ENCODE measurements around the gene LRRC26. TPM values are rescaled to one million over a fixed set of nuclear protein-coding genes. Genes with fewer than 3 reads are reported as not detected.

The LRRC26 gene
- total RNA-seq, 1 experiment from 2014 or later = not detected

DNA sequence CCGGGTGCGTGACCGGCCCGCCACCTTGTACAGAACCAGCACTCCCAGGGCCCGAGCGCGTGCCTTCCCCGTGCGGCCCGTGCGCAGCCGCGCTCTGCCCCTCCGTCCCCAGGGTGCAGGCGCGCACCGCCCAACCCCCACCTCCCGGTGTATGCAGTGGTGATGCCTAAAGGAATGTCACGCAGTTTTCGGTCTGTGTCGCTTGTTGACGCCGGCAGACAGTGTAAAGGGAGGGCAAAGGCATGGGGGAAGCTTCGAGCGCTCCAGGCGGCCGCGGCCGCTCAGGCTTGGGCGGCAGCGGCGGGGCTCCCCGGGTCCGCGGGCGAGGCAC, 1.3 kb downstream of the LRRC26 start:
- no peak for DNase-seq (ENCODE audit: low read depth)

DNA sequence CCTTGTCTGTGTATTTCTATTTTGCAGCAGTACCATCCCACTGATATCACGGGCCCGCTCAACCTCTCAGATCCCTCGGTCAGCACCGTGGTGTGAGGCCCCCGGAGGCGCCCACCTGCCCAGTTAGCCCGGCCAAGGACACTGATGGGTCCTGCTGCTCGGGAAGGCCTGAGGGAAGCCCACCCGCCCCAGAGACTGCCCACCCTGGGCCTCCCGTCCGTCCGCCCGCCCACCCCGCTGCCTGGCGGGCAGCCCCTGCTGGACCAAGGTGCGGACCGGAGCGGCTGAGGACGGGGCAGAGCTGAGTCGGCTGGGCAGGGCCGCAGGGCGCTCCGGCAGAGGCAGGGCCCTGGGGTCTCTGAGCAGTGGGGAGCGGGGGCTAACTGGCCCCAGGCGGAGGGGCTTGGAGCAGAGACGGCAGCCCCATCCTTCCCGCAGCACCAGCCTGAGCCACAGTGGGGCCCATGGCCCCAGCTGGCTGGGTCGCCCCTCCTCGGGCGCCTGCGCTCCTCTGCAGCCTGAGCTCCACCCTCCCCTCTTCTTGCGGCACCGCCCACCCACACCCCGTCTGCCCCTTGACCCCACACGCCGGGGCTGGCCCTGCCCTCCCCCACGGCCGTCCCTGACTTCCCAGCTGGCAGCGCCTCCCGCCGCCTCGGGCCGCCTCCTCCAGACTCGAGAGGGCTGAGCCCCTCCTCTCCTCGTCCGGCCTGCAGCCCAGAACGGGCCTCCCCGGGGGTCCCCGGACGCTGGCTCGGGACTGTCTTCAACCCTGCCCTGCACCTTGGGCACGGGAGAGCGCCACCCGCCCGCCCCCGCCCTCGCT, 1.9 kb downstream of the LRRC26 start:
- DNase-seq (ENCODE audit: low read depth) = no peak

GRCh38 chr9:137167277-137167746, 2.5 kb downstream of the LRRC26 start:
- DNase-seq (ENCODE audit: low read depth) = no peak

DNA sequence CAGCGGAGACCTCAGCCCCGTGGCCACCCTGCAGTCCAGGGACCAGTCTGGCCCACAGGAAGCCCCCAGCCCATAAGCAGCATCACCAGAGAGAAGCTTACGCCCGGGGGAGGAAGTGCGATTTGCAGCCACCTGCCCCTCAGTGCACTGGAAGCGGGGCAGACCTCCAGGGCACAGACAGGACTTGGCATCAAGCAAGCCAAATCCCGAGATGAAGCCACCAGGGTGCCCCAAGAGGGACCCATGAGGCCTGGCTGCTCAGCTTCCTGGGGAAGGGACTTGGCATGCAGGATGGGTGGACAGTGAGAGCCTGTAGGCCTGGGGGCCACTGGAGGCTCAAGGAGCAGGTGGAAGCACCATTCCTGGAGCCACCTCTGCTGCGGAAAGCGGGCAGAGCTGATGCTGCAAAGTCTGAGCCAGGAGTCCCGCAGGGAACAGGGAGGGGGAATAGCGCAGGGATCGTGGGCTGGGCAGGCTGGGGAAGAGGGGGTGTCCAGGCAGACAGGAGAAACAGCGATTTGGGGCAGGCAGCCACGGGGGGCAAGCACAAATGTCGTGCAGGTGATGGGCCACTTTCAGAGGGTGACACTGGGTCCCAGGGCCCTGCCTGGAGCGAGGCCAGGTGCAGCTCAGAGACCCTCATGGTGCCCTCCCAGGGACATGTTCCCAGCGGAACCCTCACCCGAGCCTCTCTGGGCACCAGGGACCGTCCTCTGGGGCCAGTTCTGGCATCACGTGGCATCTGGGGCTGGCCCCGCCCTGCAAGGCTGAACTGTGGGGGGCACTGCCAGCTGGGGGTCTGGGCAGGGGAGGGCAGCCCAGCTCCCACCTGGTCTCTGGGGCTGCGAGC, 3.2 kb downstream of the LRRC26 start:
- DNase-seq (ENCODE audit: low read depth) = no peak

- no peak for DNase-seq (ENCODE audit: low read depth)
These were observed 4.5 kb downstream of the LRRC26 start for GRCh38 chr9:137165250-137165836.

DNA sequence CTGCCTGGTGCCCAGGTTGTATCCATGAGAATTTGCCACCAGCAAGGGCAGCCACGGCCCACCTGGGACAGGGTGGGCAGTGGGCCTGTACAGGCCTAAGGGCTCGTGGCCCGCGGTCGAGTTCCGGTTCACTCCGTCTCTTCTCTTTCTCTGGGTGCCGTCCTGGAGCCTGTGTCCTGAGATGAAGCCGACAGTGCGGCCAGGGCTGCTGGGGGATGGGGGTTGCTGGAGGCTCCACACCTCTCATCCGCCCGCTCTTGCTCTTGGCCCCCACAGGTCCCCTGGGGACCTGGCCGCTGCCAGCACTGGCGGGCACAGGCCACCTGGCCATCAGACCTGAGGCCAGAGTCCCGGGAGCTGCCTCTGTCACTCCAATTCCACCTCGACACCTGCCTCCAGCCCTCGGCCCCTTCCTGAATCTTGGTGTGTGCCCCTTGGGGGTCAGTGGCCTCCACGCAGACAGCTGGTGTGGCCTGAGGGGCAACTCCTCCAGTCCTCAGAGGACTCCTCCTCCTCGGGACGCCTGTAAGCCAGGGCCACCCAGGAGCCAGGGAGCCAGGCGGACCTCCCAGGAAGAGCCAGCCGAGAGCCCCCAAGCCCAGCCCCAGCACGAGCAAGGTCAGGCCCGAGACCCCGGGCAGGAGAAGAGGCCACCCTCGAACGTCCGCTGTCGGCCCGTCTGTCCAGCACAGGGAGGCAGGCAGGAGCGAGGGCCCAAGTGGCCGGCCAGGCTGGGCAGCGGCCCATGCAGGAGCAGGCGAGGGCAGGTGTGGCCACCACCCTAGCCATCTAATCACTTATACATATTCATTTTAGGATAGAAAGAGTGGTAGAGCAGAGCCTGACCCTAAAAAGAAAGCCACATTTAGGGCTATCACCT, 5.2 kb downstream of the LRRC26 start:
- no peak for DNase-seq (ENCODE audit: low read depth)

- no peak for DNase-seq (ENCODE audit: low read depth)
These were observed 6.0 kb downstream of the LRRC26 start for GRCh38 chr9:137163805-137164204.

- no peak for DNase-seq (ENCODE audit: low read depth)
These were observed 6.5 kb downstream of the LRRC26 start for GRCh38 chr9:137163365-137163715.

GRCh38 chr9:137162505-137163364, 7.1 kb downstream of the LRRC26 start:
- no peak for DNase-seq (ENCODE audit: low read depth)

DNA sequence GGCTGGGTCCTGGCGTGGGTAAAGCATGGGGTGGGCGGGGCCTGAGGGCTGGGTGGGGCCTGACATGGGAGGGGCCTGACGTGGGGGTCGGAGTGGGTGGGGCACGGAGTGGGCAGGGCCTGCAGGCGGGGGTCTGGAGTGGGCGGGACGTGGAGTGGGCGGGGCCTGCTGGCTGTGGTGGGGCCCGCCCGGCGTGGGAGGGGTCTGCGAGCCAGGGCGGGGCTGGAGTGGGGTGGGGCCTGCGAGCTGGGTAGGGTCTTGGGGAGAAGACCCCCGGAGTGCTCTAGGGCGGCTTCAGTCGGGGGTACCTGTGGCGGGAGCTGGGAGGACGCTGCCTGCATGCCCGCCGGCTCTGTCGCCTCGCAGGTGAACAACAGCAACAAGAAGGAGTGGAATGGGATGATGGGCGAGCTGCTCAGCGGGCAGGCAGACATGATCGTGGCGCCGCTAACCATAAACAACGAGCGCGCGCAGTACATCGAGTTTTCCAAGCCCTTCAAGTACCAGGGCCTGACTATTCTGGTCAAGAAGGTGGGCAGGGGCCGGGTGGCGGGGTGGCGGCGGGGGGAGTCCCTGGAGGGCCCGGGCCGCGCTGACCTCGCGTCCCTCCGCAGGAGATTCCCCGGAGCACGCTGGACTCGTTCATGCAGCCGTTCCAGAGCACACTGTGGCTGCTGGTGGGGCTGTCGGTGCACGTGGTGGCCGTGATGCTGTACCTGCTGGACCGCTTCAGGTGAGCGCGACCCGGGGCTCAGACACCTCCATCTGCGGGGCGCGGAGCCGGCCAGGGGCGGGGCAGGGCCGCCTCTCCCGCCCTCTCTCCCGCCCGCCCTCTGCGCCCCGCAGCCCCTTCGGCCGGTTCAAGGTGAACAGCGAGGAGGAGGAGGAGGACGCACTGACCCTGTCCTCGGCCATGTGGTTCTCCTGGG, 8.0 kb downstream of the LRRC26 start:
- DNase-seq (ENCODE audit: low read depth) = no peak

GRCh38 chr9:137160716-137161557, 8.9 kb downstream of the LRRC26 start:
- no peak for DNase-seq (ENCODE audit: low read depth)

- no peak for DNase-seq (ENCODE audit: low read depth)
These were observed 9.8 kb downstream of the LRRC26 start for GRCh38 chr9:137160054-137160425.

GRCh38 chr9:137159105-137160053, 10.5 kb downstream of the LRRC26 start:
- DNase-seq (ENCODE audit: low read depth) = no peak

GRCh38 chr9:137158625-137159024, 11.2 kb downstream of the LRRC26 start:
- DNase-seq (ENCODE audit: low read depth) = no peak

DNA sequence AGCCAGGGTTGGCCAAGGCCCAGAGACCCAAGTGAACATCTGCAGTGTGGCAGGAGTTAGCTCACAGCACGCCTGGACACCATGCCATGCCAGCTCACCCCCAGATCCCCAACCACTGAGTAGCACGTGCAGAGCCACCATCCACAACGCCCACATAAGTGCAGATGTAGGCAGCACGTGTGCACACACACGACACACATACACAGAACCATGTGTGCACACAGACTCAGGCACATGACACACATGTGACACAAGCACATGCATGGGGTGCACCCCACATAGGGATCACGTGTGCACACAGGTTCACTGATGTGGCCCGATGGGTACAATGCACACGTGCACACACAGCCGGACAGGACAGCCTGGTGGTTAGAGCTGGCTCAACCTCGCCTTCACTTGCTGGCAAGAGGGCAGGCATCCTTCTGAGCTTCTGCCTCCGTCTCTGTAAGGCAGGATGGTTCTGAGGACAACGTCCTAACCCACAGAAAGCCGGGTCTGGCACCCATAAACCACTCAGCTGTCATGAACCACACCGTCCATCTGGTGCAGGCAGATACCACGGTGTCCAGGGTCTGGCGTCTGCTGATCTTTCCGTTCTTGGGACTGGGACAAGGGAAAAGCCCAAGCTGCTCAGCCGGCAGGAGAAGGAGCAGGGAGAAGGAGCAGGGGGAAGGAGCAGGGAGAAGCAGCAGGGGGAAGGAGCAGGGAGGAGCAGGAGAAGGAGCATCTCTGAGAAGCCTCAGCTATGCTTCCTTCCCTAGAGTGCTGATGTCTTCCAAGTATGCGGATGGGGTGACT, 12.0 kb downstream of the LRRC26 start:
- no peak for DNase-seq (ENCODE audit: low read depth)

- no peak for DNase-seq (ENCODE audit: low read depth)
These were observed 13.1 kb downstream of the LRRC26 start for GRCh38 chr9:137156567-137157375.

Data from LHCN-M2 (cell line).